ENCODE data around the gene EDEM1. TPM values are rescaled to one million over a fixed set of nuclear protein-coding genes. Genes with fewer than 3 reads are reported as not detected.

The EDEM1 gene
- total RNA-seq: 50.6 and 51.6 TPM in 2 replicates
- 4.5 and 5.0 TPM in 2 replicates for polyA plus RNA-seq

GRCh38 chr3:5187156-5187919 lies at the start of gene EDEM1:
EDEM1 (plus strand) TSS chr3:5187707; CDS start chr3:5187806, 99 bp downstream.
- H3K4me1 ChIP-seq (ENCODE audit: low read depth): peaks cover 17% of the 10 kb centered on the region
- peak within 1 kb of the TSS; percentile 67 for H3K27ac ChIP-seq
- no peaks in the 10 kb centered on the region for H3K9me3 ChIP-seq (ENCODE audit: low read depth)
- DNase-seq (ENCODE audit: low read depth in 1 of 2, low spot score in 1 of 2): peak; percentile 93 to 98
- no peak for TF ChIP-seq CTCF (IDR thresholded peaks at IDR 0.05; ENCODE audit: low read depth, low read length)
- H3K36me3 ChIP-seq: no peaks in the 10 kb centered on the region
- peaks cover 4% of the 10 kb centered on the region for H3K27me3 ChIP-seq
- peak within 1 kb of the TSS; percentile 92 for H3K4me3 ChIP-seq

- Histone ChIP-seq H3K4me1 (ENCODE audit: low read depth) (peaks cover 9% of the 10 kb centered on the region), H3K9me3 (ENCODE audit: low read depth) (no peaks in the 10 kb centered on the region), H3K4me3 (no peak overlapping the region), H3K36me3 (no peaks in the 10 kb centered on the region), H3K27me3 (no peaks in the 10 kb centered on the region), H3K27ac (peak overlapping the region; percentile 6)
- peak in 1 of 2 donors; percentile 3 for DNase-seq (ENCODE audit: low read depth in 1 of 2, low spot score in 1 of 2)
- TF ChIP-seq CTCF (IDR thresholded peaks at IDR 0.05; ENCODE audit: low read depth, low read length): no peak
Measured at GRCh38 chr3:5138214-5138981, 49.1 kb upstream of the EDEM1 start.

- no peak overlapping the region for H3K4me3 ChIP-seq
- H3K4me1 ChIP-seq (ENCODE audit: low read depth): peaks cover 9% of the 10 kb centered on the region
- no peaks in the 10 kb centered on the region for H3K9me3 ChIP-seq (ENCODE audit: low read depth)
- H3K27ac ChIP-seq: no peak overlapping the region
- no peak for TF ChIP-seq CTCF (IDR thresholded peaks at IDR 0.05; ENCODE audit: low read depth, low read length)
- no peak for DNase-seq (ENCODE audit: low read depth in 1 of 2, low spot score in 1 of 2)
- no peaks in the 10 kb centered on the region for H3K36me3 ChIP-seq
- H3K27me3 ChIP-seq: no peaks in the 10 kb centered on the region
Measured at GRCh38 chr3:5140230-5140621, 47.3 kb upstream of the EDEM1 start.

GRCh38 chr3:5140839-5141238 lies 46.7 kb upstream of the EDEM1 start:
- DNase-seq (ENCODE audit: low read depth in 1 of 2, low spot score in 1 of 2): no peak
- Histone ChIP-seq H3K36me3 (no peaks in the 10 kb centered on the region), H3K9me3 (ENCODE audit: low read depth) (no peaks in the 10 kb centered on the region), H3K27me3 (no peaks in the 10 kb centered on the region), H3K4me1 (ENCODE audit: low read depth) (peaks cover 9% of the 10 kb centered on the region), H3K4me3 (no peak overlapping the region), H3K27ac (no peak overlapping the region)
- no peak for TF ChIP-seq CTCF (IDR thresholded peaks at IDR 0.05; ENCODE audit: low read depth, low read length)

- Histone ChIP-seq H3K9me3 (ENCODE audit: low read depth) (no peaks in the 10 kb centered on the region), H3K36me3 (no peaks in the 10 kb centered on the region), H3K4me1 (ENCODE audit: low read depth) (peaks cover 9% of the 10 kb centered on the region), H3K27ac (no peak overlapping the region), H3K27me3 (no peaks in the 10 kb centered on the region), H3K4me3 (no peak overlapping the region)
- DNase-seq (ENCODE audit: low read depth in 1 of 2, low spot score in 1 of 2): no peak
- TF ChIP-seq CTCF (IDR thresholded peaks at IDR 0.05; ENCODE audit: low read depth, low read length): no peak
Measured at GRCh38 chr3:5141760-5142159, 45.7 kb upstream of the EDEM1 start.
